ENCODE measurements around the gene UGT2A3. TPM values are rescaled to one million over a fixed set of nuclear protein-coding genes. Genes with fewer than 3 reads are reported as not detected.
"Not testable (repeated sequence)": the region's sequence is repeated elsewhere in the genome, so short reads cannot be mapped to it uniquely, and the experiment has no call there.

UGT2A3 gene
- total RNA-seq, 1 donor from 2014 or later: not detected

DNA sequence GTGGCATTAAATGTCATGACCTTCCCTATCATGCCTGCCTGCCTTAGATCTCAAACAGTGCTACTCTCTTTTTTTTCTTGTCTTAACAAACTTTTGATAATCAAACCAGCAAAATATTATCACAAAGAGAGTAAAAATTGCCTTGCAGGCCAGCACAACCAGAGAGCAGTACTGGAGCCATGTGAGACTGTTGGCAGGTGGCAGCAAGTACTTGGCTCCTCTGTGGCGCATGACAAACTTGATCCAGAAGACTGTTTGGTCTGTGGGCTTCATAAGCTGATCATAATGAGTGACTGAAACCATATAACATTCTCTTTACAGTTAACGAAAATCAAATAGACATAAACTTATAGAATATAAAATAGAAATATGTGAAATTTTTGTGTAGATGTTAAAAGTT is 33.3 kb upstream of the UGT2A3 start:
- intact Hi-C loops (cut with DNase I): no loop called here
- ATAC-seq: no peak
- H3K27me3 ChIP-seq: no peaks in the 10 kb centered on the region

DNA sequence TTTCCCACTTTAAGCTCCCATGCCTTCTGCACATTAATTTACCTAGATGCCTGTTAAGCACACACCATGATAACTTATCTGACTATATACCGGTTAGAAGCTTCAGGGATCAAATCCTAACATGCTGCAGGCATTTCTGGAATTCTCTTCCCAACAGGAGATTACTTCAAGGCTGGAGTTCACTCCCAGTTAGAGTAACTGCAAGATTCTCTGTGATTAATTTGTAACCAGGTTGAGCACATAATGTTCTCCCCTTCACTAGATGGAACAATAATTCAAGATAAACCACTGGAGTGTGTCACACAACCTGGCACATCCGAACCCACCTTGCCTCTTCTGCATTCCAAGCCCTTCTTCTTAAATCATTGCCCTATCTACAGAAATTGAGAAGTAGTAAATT is 11.8 kb upstream of the UGT2A3 start:
- no peak for DNase-seq
- Histone ChIP-seq H3K36me3 (no peaks in the 10 kb centered on the region), H3K4me1 (no peaks in the 10 kb centered on the region), H3K27ac (no peak overlapping the region), H3K4me3 (no peak overlapping the region), H3K27me3 (no peaks in the 10 kb centered on the region), H3K9me3 (no peaks in the 10 kb centered on the region)
- no peak for TF ChIP-seq CTCF (IDR thresholded peaks at IDR 0.05)
- no peak for ATAC-seq
- intact Hi-C loops (cut with DNase I): no loop called here

More for the DNA sequence above, 33.3 kb upstream of the UGT2A3 start:
- no peak for DNase-seq
- Histone ChIP-seq H3K27ac (no peak overlapping the region), H3K9me3 (no peaks in the 10 kb centered on the region), H3K4me1 (no peaks in the 10 kb centered on the region), H3K4me3 (no peak overlapping the region), H3K36me3 (no peaks in the 10 kb centered on the region)
- TF ChIP-seq CTCF (IDR thresholded peaks at IDR 0.05): no peak

DNA sequence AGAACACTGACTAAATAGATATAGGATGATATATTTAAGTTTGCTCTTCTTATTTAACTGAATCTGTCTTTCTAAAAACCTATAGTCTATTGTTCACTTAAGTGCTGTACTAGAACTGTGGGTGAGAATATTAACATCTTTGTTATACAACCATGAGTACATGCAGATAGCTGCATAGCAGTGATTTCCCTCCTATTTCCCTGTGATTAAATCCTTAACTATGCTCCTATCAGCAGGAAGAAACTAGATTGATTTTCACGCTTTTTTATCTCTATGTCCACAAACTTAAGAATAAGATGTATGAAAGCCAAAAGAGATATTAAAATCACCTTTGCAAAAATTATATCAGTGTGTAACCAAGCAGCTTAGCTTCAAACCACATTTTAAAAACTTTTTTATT is 11.3 kb upstream of the UGT2A3 start:
- no peaks in the 10 kb centered on the region for H3K27me3 ChIP-seq
- intact Hi-C loops (cut with DNase I): no loop called here
- no peaks in the 10 kb centered on the region for H3K36me3 ChIP-seq
- no peak for TF ChIP-seq CTCF (IDR thresholded peaks at IDR 0.05)
- no peak overlapping the region for H3K4me3 ChIP-seq
- ATAC-seq: no peak
- no peaks in the 10 kb centered on the region for H3K9me3 ChIP-seq
- no peak for DNase-seq
- no peak overlapping the region for H3K27ac ChIP-seq
- no peaks in the 10 kb centered on the region for H3K4me1 ChIP-seq

DNA sequence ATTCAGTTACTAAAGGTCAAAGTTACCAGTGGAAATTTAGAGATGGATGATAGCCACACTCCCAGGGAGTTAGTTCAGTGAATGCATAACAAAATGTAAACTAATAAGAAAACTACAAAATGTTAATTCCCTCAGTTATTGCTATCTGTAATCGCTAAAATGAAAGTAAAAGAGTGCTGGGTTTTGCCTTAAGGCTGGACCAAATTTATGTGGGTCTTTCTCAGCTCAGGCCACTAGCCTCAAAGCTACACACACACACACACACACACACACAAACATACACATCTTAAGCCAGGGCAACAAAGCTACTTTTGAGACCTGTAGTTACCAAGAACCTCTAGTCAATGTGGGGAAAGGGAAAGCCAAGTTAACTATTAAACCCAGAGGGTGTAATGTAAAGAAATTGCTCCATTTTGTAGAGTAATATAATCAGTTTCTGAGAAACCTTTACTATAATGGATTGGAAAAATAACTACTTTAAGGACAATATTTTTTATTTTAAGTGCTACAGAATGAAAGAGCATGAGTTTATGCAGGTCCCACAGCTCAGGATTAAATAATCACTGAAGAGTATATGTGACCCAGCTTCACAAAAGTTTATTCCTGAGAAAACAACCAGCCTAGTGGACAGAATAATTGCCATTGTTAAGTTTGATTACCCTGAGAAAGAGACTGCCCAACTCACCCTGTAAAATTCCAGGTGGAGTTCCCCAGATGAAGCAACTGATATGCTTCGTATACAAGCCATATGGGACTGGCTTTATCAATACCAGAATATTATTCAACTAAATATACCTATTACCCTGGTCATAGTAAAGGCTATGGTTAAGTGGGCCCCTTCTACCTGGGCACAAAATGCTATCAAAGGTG is 8.9 kb upstream of the UGT2A3 start:
- Histone ChIP-seq H3K27ac (no peak overlapping the region), H3K4me1 (no peaks in the 10 kb centered on the region), H3K27me3 (no peaks in the 10 kb centered on the region), H3K36me3 (no peaks in the 10 kb centered on the region), H3K9me3 (no peaks in the 10 kb centered on the region), H3K4me3 (no peak overlapping the region)
- intact Hi-C loops (cut with DNase I): no loop called here
- TF ChIP-seq CTCF (IDR thresholded peaks at IDR 0.05): no peak
- ATAC-seq: no peak
- DNase-seq: no peak

- H3K27me3 ChIP-seq; DNase-seq; H3K4me3 ChIP-seq; H3K36me3 ChIP-seq; H3K9me3 ChIP-seq; intact Hi-C loops (cut with DNase I); H3K27ac ChIP-seq; H3K4me1 ChIP-seq; ATAC-seq: not testable (repeated sequence)
These were observed 7.5 kb upstream of the UGT2A3 start for GRCh38 chr4:68959085-68959484.

DNA sequence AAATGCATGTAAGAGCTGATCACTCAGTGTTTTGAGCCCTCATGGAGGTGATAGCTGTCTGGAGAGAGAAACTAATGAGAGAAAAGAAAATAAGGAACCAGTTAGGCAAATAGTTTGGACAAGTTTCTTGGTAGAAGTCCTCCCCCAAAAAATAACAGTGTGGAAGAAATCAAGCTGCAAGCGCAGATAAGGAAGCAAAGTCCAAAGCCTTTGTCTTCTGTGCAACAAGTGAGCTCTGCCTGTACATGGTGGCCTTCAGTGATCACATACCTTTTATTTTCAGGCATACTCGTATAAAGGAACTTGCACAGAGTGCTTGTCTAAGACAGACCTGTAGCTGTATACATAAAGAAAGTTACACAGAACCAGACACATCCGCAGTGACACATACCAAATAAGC is 2.5 kb upstream of the UGT2A3 start:
- DNase-seq (no peak), ATAC-seq (no peak)
- Histone ChIP-seq H3K36me3 (no peaks in the 10 kb centered on the region), H3K27ac (no peak overlapping the region), H3K4me1 (no peaks in the 10 kb centered on the region), H3K9me3 (no peaks in the 10 kb centered on the region), H3K4me3 (no peak overlapping the region), H3K27me3 (no peaks in the 10 kb centered on the region)
- TF ChIP-seq CTCF (IDR thresholded peaks at IDR 0.05): no peak
- intact Hi-C loops (cut with DNase I): no loop called here

Data from upper lobe of right lung (tissue), 1 donor.